GM03348 (cell line): Measurements from ENCODE around the gene FRMPD1.

ENCODE experiments used
- DNase-seq: peaks from one replicate; pipeline ENCODE4 v3.0.0; 2012; ENCODE audit warnings: low spot score

Gene FRMPD1

DNA sequence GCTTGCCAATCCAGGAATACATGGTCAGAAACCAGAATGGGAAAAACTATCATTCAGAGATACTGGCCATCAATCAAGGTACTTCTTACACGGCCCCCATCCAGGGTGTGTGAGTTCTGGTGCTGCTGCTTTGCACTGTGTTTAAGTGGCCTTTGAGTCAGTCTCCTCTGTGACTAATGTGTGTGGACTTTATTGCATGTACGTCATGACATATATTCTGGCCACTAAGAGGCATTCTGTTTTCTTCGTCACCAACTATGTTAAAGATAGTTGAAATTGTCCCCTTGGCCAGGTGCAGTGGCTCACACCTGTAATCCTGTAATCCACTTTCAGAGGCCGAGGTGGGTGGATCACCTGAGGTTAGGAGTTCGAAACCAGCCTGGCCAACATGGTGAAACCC is 125.6 kb downstream of the FRMPD1 start:
- no peak for DNase-seq

DNA sequence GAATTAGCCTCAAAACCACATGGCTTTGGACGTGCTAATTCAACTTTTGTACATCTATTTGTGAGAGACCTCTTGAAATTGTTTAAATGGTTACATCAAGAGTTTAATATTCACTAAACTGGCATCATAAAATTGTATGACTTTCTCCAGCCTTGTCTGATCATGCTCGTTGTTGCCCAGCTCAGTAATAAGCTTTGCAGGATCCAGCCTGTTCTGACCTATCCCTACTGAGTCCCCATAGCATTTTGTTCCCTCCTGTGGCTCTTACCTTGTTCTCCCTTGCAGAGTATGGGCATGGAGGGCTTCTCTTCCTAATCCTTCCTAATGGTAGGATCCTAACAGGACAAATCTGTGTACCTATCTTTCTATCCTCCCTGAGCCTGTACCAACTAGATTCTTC is 127.8 kb downstream of the FRMPD1 start:
- DNase-seq: no peak

DNA sequence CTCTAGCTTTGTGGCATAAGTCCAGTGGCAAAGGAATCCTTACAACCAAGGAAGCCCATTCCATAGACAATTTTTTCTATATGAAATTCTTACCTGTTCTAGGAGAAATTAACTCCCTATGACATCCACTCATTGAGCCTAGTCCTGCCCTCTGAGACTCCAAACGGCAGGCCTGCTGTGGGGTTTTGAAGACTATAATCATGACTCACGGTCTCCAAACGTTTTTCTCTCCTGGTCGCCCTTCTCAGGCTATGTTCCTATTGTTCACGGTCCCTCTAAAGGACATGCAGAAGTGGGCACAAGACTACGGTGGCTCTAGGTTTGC is 133.5 kb downstream of the FRMPD1 start:
- DNase-seq: no peak

DNA sequence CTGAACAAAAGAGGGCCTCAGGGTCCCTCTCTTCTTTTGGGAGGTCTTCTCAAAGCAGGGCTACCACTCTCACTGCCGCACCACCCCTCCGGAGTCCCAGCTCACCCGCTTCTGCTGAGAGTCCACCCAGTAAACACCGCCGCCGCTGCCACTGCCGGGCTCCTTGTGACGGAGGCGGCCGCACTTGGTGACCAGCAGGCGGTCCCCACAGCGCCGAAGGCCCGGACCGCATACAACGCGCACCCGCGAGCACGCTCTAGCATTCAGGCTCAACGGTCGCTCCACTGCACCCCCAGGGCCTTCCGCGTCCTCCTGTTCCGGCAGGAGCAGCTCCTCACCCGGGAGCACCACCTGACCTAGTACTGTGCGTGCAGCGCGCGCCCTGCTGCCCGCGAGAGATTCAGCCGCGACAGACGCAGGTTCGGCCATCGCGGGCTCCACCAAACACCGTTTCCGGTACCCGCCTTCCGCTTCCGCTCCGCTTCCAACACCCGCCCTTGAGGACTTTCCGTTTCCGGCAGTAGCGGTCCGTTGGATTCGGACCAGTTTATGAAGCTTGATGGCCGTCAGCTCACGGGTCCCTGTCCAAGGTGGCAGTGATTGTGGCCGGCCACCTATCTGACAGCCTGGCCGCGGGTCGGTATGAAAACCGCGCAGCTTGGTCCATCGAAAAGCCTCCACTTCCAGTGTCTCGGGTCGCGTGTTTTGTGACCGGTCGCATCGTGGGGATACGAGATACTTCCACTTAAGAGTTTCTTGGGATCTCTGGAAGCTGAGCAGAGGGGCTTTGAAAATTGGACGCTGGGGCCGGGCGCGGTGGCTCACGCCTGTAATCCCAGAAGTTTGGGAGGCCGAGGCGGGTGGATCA is 134.1 kb downstream of the FRMPD1 start, which contains the start of gene EXOSC3:
EXOSC3 (minus strand) TSS at position 449 of the 868 bp plus-strand sequence; CDS start at position 429, 20 bp downstream.
- DNase-seq: peak; percentile 89

DNA sequence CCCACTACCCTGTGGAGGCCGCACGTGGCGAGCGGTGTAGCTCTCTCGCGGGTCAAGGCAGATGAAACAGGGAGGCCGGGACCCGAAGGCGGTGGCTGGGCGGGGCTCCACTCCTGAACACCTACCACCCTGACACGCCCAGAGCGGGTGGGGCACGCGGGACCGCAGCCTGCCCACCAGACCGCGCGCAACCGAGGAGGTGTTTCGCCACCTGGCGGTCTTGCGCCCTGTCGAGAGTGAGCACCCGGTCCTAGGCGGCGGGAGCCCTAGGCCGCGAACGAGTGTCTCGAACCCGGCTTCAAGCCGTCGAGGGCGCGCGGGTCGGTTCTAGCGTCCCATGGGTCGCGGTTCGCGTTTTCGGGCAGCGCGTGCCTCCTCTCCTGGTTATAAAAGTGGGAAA is 136.3 kb downstream of the FRMPD1 start:
- DNase-seq: no peak

DNA sequence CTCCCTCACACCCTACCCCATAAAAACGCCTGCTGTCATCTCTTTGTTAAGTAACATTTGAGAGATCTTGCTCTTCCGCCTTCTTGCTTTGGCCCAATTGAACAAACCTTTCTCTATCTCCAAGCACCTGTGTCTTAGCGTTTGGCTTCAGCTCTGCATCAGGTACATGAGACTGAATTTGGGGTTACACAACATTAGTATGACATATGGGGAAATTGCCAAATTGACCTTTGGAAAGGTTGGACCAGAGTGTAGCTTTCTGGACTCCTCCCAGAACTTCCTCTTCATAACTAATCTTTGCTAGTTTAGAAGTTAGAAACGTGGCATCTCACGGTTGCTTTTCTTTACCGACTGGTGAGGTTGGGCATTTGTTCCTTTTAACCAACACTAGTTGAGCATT is 137.6 kb downstream of the FRMPD1 start:
- DNase-seq: no peak

DNA sequence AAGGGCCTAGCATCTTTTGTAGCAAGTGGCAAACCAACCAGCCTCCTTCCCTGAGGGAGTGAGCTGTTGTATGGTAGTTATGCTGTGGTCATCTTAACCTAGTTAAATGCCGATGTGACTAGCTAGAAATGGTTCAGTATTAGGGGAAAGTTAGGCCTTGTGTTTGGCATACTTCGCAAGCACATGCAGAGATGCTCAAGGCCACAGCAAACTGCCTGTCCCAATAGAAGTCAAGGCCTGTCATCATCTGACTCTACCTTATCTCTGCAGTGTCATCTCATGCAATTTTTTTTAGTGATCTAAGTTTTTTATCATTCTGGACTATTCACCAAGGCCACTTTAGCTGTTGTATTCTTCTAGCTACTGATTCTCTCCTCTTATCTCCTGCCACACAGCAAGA is 139.3 kb downstream of the FRMPD1 start:
- DNase-seq: no peak

DNA sequence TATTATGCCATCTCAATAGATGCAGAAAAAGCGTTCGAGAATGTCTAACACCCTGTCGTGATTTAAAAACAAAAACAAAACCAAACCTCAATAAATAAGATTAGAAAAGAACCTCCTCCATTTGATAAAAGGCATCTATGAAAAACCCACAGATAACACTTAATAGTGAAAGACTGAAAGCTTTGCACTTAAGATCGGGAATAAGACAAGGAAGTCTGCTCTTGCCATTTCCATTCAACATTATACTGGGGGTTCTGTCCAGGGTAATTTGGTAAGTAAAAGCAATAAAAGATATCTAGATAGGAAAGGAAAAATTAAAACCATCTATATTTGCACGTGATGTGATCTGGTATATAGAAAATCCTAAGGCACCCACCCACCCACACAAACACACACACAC is 141.4 kb downstream of the FRMPD1 start:
- no peak for DNase-seq

GRCh38 chr9:37796232-37796631 is 145.5 kb downstream of the FRMPD1 start:
- no peak for DNase-seq
